ENCODE data around the gene EVL.

Gene EVL

DNA sequence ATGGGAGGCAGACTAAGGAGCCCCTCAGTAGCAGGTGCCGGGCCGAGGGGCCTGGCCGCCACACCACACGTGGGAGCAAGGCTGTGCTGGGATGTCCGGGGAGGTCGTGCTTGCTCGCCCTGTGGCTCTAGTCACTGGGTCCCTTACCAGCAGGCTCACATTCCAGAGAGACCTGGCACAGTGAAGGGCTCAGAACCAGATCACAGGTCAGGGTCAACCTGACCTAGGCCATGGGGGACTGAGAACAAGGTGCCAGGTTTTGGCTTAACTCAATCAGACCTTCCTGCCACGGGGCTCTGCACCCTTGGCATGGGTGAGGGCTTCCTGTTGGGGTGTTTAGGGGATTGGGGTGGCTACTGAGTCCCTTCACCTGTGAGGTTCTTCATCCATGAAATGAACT is 72.0 kb downstream of the EVL start:
- Histone ChIP-seq H3K27ac (no peak overlapping the region), H3K36me3 (replicated peaks) (no peaks in the 10 kb centered on the region), H3K4me3 (ENCODE audit: low read depth, low read length) (no peak overlapping the region), H3K27me3 (replicated peaks) (no peaks in the 10 kb centered on the region)
- DNase-seq: no peak
- TF ChIP-seq, protein P1, sequence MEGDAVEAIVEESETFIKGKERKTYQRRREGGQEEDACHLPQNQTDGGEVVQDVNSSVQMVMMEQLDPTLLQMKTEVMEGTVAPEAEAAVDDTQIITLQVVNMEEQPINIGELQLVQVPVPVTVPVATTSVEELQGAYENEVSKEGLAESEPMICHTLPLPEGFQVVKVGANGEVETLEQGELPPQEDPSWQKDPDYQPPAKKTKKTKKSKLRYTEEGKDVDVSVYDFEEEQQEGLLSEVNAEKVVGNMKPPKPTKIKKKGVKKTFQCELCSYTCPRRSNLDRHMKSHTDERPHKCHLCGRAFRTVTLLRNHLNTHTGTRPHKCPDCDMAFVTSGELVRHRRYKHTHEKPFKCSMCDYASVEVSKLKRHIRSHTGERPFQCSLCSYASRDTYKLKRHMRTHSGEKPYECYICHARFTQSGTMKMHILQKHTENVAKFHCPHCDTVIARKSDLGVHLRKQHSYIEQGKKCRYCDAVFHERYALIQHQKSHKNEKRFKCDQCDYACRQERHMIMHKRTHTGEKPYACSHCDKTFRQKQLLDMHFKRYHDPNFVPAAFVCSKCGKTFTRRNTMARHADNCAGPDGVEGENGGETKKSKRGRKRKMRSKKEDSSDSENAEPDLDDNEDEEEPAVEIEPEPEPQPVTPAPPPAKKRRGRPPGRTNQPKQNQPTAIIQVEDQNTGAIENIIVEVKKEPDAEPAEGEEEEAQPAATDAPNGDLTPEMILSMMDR (IDR thresholded peaks at IDR 0.05; ENCODE audit: low read depth, low read length, missing control alignments): no peak
- in situ Hi-C loops (cut with HindIII; ENCODE audit: low pct_ligation_motif_present, low sequenced_read_pairs): no loop called here

DNA sequence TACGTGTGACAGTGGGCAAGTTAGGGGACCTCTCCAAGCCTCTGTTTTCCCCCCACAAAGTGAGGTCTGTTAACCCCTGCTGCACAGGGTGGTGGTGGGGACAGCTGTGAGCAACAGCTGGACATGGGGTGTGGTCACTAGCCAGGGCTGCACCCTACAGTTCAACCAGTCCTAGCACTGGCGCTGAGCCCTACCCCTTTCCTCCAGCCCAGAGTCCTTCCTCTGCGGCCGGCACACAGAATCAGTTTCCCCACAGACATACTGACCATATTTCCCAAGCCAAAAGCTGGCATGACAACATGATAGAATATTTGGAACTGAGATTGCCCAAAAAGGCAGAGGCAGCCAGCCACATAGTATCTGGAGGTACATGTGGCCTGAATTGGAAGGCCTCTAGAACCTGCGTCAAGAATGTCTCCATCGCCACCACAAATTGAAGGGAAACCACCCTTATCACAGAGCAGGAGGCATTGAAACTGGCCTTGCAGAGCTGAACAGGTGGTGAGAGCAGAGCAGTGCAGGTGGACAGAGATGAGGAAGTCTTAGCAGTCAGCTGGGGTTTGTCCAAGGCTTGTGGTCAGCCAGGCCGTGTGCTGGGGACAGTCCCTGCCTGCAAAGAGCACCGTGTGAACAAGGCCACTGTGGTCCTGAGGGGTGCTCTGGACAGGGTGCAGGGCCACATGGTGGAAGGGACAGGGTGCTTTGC is 73.0 kb downstream of the EVL start:
- DNase-seq: no peak
- Histone ChIP-seq H3K27ac (no peak overlapping the region), H3K36me3 (replicated peaks) (no peaks in the 10 kb centered on the region), H3K27me3 (replicated peaks) (no peaks in the 10 kb centered on the region), H3K4me3 (ENCODE audit: low read depth, low read length) (no peak overlapping the region)
- TF ChIP-seq, protein P1 (IDR thresholded peaks at IDR 0.05; ENCODE audit: low read depth, low read length, missing control alignments): no peak
- in situ Hi-C loops (cut with HindIII; ENCODE audit: low pct_ligation_motif_present, low sequenced_read_pairs): no loop called here

DNA sequence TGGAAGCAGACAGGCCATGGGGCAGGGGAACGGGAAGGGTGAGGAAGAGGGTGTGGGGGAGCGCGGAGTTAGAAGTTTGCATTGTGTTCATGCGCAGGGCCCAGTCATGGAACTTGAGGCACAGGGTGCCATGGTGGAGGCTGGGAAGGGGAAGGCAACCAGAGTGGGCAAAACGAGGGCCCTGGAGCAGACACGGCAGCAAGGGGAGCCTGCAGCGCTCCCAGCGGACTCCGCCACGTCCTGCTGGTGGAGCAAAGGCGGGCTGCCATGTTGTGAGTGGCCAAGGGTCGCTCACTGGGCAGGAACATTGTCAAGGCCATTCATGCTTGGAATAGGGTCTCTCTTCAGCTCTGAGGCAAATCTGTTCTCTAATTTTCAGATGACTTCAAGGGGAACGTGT is 73.7 kb downstream of the EVL start:
- no peaks in the 10 kb centered on the region for H3K36me3 ChIP-seq (replicated peaks)
- in situ Hi-C loops (cut with HindIII; ENCODE audit: low pct_ligation_motif_present, low sequenced_read_pairs): no loop called here
- DNase-seq: no peak
- H3K27me3 ChIP-seq (replicated peaks): no peaks in the 10 kb centered on the region
- no peak overlapping the region for H3K4me3 ChIP-seq (ENCODE audit: low read depth, low read length)
- TF ChIP-seq, protein P1 (IDR thresholded peaks at IDR 0.05; ENCODE audit: low read depth, low read length, missing control alignments): no peak
- H3K27ac ChIP-seq: no peak overlapping the region

DNA sequence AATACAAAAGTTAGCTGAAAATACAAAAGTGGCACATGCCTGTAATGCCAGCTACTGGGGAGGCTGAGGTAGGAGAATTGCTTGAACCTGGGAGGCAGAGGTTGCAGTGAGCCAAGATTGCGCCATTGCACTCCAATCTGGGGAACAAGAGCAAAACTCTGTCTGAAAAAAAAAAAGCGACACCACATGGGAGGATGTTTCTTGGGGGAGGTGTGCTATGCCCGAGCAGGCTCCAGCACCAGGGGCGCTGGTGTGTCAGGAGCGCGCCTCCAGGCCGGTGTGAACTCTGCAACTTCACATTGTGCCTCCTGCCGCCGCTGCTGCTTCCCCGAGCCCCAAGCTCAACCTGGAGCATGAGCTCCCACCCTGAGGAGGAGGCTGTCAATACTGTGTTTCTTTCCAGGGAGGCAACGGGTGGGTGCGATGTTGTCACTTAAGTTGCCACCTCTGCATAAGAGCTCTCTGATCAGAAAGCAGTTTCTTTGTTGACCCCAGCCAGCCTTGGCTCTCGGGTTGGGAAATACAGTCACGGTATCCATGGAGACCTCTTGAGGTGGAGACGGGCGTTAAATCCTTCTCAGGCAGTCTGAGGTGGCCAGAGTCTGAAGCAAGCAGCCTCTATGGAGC is 75.3 kb downstream of the EVL start:
- in situ Hi-C loops (cut with HindIII; ENCODE audit: low pct_ligation_motif_present, low sequenced_read_pairs): no loop called here

DNA sequence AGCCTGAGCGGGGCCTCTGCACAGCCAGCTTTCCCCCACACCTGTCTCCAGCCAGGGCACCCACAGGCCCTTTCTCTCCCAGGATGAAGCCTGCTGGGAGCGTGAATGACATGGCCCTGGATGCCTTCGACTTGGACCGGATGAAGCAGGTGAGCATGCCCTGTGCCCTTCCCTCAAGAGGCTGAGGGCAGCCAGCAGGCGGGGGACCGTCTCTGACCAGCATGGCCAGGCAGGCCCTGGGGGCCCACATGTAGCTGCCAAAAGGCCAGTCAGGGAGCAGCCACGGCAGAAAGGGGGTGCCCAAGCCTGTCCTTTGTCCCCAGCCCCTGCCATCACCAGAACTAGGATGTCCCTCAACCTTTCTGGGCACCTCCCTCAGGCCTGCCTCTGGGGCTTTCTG is 75.9 kb downstream of the EVL start:
- Histone ChIP-seq H3K27ac (no peak overlapping the region), H3K36me3 (replicated peaks) (no peaks in the 10 kb centered on the region), H3K4me3 (ENCODE audit: low read depth, low read length) (no peak overlapping the region), H3K27me3 (replicated peaks) (no peaks in the 10 kb centered on the region)
- in situ Hi-C loops (cut with HindIII; ENCODE audit: low pct_ligation_motif_present, low sequenced_read_pairs): no loop called here
- TF ChIP-seq, protein P1 (IDR thresholded peaks at IDR 0.05; ENCODE audit: low read depth, low read length, missing control alignments): no peak
- DNase-seq: no peak

More for the DNA sequence above, 75.3 kb downstream of the EVL start:
- Histone ChIP-seq H3K27me3 (replicated peaks) (no peaks in the 10 kb centered on the region), H3K4me3 (ENCODE audit: low read depth, low read length) (no peak overlapping the region), H3K27ac (no peak overlapping the region), H3K36me3 (replicated peaks) (no peaks in the 10 kb centered on the region)
- TF ChIP-seq, protein P1 (IDR thresholded peaks at IDR 0.05; ENCODE audit: low read depth, low read length, missing control alignments): peak; percentile 60
- DNase-seq: no peak
